Liver (tissue), 9 donors: ENCODE results near the gene HSH2D. TPM values are rescaled to one million over a fixed set of nuclear protein-coding genes. Genes with fewer than 3 reads are reported as not detected.

Experiments used
- DNase-seq: peaks from one replicate; pipeline ENCODE4 v3.0.0-alpha.2; 2017; ENCODE audit warnings: low spot score
- H3K27ac ChIP-seq, 2 donors: one replicate each; pipeline ENCODE4 v1.7.0; 2013; ENCODE audit warnings: inconsistent platforms in 2 of 2, low read length in 2 of 2, control low read depth in 1 of 2, low read depth in 1 of 2, mild to moderate bottlenecking in 1 of 2
- H3K27me3 ChIP-seq, 4 donors: one replicate each; pipeline versions ENCODE4 v1.6.1 to v1.7.0; 2013; ENCODE audit warnings: low read length in 3 of 4, inconsistent platforms in 1 of 4, mild to moderate bottlenecking in 1 of 4, moderate library complexity in 1 of 4; ENCODE audit not compliant: control insufficient read depth in 4 of 4, insufficient read depth in 4 of 4
- H3K36me3 ChIP-seq, 4 donors: one replicate each; pipeline versions ENCODE4 v1.6.1 to v1.7.0; 2013; ENCODE audit warnings: low read length in 3 of 4, mild to moderate bottlenecking in 3 of 4, low read depth in 1 of 4, moderate library complexity in 1 of 4; ENCODE audit not compliant: control insufficient read depth in 4 of 4, insufficient read depth in 3 of 4
- H3K4me1 ChIP-seq, 4 donors: one replicate each; pipeline versions ENCODE4 v1.6.1 to v1.7.0; 2013; ENCODE audit warnings: low read length in 3 of 4, mild to moderate bottlenecking in 3 of 4, moderate library complexity in 1 of 4; ENCODE audit not compliant: control insufficient read depth in 4 of 4, insufficient read depth in 4 of 4
- H3K4me3 ChIP-seq, 3 donors: one replicate each; pipeline versions ENCODE4 v1.6.1 to v1.7.0; 2013; ENCODE audit warnings: low read length in 3 of 3, control low read depth in 1 of 3, low read depth in 1 of 3, mild to moderate bottlenecking in 1 of 3
- H3K9ac ChIP-seq, 2 donors: one replicate each; pipeline ENCODE4 v1.7.0; 2013; ENCODE audit warnings: low read length in 2 of 2, mild to moderate bottlenecking in 2 of 2, moderate library complexity in 2 of 2, control low read depth in 1 of 2, low read depth in 1 of 2
- H3K9me3 ChIP-seq, 4 donors: one replicate each; pipeline versions ENCODE4 v1.6.1 to v1.7.0; 2013; ENCODE audit warnings: low read length in 3 of 4; ENCODE audit not compliant: control insufficient read depth in 4 of 4
- ATF3 ChIP-seq: IDR thresholded peaks from 2 replicates; pipeline ENCODE4 v1.6.1; 2016; ENCODE audit warnings: antibody characterized with exemption
- EGR1 ChIP-seq, 2 donors: IDR thresholded peaks; 2 replicates each; pipeline ENCODE4 v1.6.1; 2016 to 2018; ENCODE audit warnings: antibody characterized with exemption in 2 of 2, low read depth in 2 of 2
- FOXA1 ChIP-seq: IDR thresholded peaks from 2 replicates; pipeline ENCODE4 v1.6.1; 2016; ENCODE audit warnings: antibody characterized with exemption
- FOXA2 ChIP-seq: IDR thresholded peaks from 2 replicates; pipeline ENCODE4 v1.6.1; 2016; ENCODE audit warnings: antibody characterized with exemption
- GABPA ChIP-seq, 2 donors: IDR thresholded peaks in 1 of 2; conservative IDR thresholded peaks in 1 of 2; 2 replicates each; pipeline ENCODE4 v1.6.1; 2016; ENCODE audit warnings: antibody characterized with exemption in 2 of 2, mild to moderate bottlenecking in 1 of 2, moderate library complexity in 1 of 2
- HNF4A ChIP-seq, 2 donors: conservative IDR thresholded peaks; 2 replicates each; pipeline ENCODE4 v1.6.1; 2016; ENCODE audit warnings: antibody characterized with exemption in 2 of 2, mild to moderate bottlenecking in 2 of 2
- HNF4G ChIP-seq: IDR thresholded peaks from 2 replicates; pipeline ENCODE4 v1.6.1; 2016; ENCODE audit warnings: antibody characterized with exemption
- JUND ChIP-seq, 2 donors: IDR thresholded peaks; 2 replicates each; pipeline ENCODE4 v1.6.1; 2016; ENCODE audit warnings: antibody characterized with exemption in 2 of 2
- NR2F2 ChIP-seq: IDR thresholded peaks from 2 replicates; pipeline ENCODE4 v1.6.1; 2016; ENCODE audit warnings: antibody characterized with exemption
- RAD21 ChIP-seq, 2 donors: IDR thresholded peaks; 2 replicates each; pipeline ENCODE4 v1.6.1; 2016; ENCODE audit warnings: antibody characterized with exemption in 2 of 2, mild to moderate bottlenecking in 2 of 2
- REST ChIP-seq: IDR thresholded peaks from 2 replicates; pipeline ENCODE4 v1.6.1; 2016; ENCODE audit warnings: antibody characterized with exemption, mild to moderate bottlenecking
- RXRA ChIP-seq, 2 donors: IDR thresholded peaks; 2 replicates each; pipeline ENCODE4 v1.6.1; 2017 to 2018; ENCODE audit warnings: antibody characterized with exemption in 2 of 2, mild to moderate bottlenecking in 1 of 2
- SP1 ChIP-seq: IDR thresholded peaks from 2 replicates; pipeline ENCODE4 v1.6.1; 2018; ENCODE audit warnings: antibody characterized with exemption, mild to moderate bottlenecking
- TAF1 ChIP-seq: conservative IDR thresholded peaks from 2 replicates; pipeline ENCODE4 v1.6.1; 2016; ENCODE audit warnings: antibody characterized with exemption, mild to moderate bottlenecking
- YY1 ChIP-seq: IDR thresholded peaks from 2 replicates; pipeline ENCODE4 v1.6.1; 2016; ENCODE audit warnings: antibody characterized with exemption, mild to moderate bottlenecking
- ZBTB33 ChIP-seq: IDR thresholded peaks from 2 replicates; pipeline ENCODE4 v1.6.1; 2016; ENCODE audit warnings: antibody characterized with exemption
- WGBS: extraction: QIAGEN DNeasy Blood & Tissue Kit; methylation state at CpG from one replicate; pipeline ENCODE4 v1.1.7; 2013; 5-methylcytosine and 5-hydroxymethylcytosine counted together
- polyA plus RNA-seq, 2 donors: library from polyadenylated mRNA; stranded (reverse) in 1 of 2; unstranded in 1 of 2; fragments of 200-250 nt in 1 of 2; fragments of >200 nt in 1 of 2; fragmentation: Nextera tagmentation in 1 of 2; extraction: Ambion mirVana in 1 of 2; gene quantifications; one replicate each; pipeline versions ENCODE4 v1.2.1 to v1.2.3, GENCODE V29; 2013 to 2015
- total RNA-seq, 2 donors: library from RNA; depleted of rRNA; stranded (reverse); fragments of >200 nt; gene quantifications; one replicate each; pipeline ENCODE4 v1.2.3, GENCODE V29; 2014
- TF ChIP-seq, protein P1 (sequence below): IDR thresholded peaks from 2 replicates; pipeline ENCODE4 v1.6.1; 2016; ENCODE audit warnings: antibody characterized with exemption
- TF ChIP-seq, protein P2 (sequence below): fragments of 150-350 bp; IDR thresholded peaks from 2 replicates; pipeline ENCODE4 v1.5.1; 2017; ENCODE audit warnings: improper control_type of control experiment, low read depth, low read length; ENCODE audit not compliant: missing input control
- donor health status: healthy.
- donor health status: healthy.
- donor health status: healthy.
- donor health status: healthy.
- donor health status: healthy.

Gene HSH2D
- total and polyA plus RNA-seq, 4 donors: 0.33 to 2.9 (median 1.2) TPM

GRCh38 chr19:16203256-16204004 lies 59.9 kb downstream of the HSH2D start:
- Histone ChIP-seq H3K36me3 (peaks cover 9 to 32% (median 15%) of the 10 kb centered on the region in 4 donors), H3K27me3 (no peaks in the 10 kb centered on the region), H3K27ac (peak overlapping the region; percentile 14 to 74), H3K4me1 (peaks cover 33 to 79% (median 74%) of the 10 kb centered on the region in 4 donors), H3K4me3 (no peak overlapping the region), H3K9ac (no peak overlapping the region), H3K9me3 (no peaks in the 10 kb centered on the region)
- no peak for DNase-seq
- TF ChIP-seq YY1: no peak
- no peak for TF ChIP-seq RAD21 (IDR thresholded peaks at IDR 0.05)
- no peak for TF ChIP-seq GABPA (IDR thresholded peaks at IDR 0.05 in 1 of 2, conservative IDR thresholded peaks at IDR 0.05 in 1 of 2)
- TF ChIP-seq JUND (IDR thresholded peaks at IDR 0.05): no peak
- TF ChIP-seq REST: no peak
- TF ChIP-seq, protein P1, sequence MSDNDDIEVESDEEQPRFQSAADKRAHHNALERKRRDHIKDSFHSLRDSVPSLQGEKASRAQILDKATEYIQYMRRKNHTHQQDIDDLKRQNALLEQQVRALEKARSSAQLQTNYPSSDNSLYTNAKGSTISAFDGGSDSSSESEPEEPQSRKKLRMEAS: no peak
- TF ChIP-seq FOXA2: no peak
- no peak for TF ChIP-seq NR2F2
- TF ChIP-seq TAF1: no peak
- TF ChIP-seq EGR1 (IDR thresholded peaks at IDR 0.05; ENCODE audit: low read depth in 2 of 2): no peak
- no peak for TF ChIP-seq HNF4A (conservative IDR thresholded peaks at IDR 0.05)
- TF ChIP-seq HNF4G: no peak
- 96% methylated on average over 19 of the region's 19 CpGs for WGBS

DNA sequence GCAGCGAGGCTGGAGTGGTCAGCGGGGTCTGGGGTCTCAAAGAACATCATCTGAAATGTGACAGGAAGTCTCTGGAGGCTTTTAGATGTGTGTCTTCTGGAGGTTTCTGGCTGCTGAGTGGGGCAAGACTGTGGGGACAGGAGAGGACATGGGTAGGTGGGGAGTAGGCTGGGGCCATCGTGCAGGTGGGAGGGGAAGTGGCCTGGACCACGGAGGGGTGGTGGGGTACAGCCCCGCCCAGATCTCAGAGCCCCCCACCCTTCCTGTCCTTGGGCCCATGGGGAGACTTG lies 60.5 kb downstream of the HSH2D start:
- H3K36me3 ChIP-seq: peaks cover 12 to 37% (median 19%) of the 10 kb centered on the region in 4 donors

More for the DNA sequence above, 60.5 kb downstream of the HSH2D start:
- no peak overlapping the region for H3K4me3 ChIP-seq
- H3K9me3 ChIP-seq: no peaks in the 10 kb centered on the region
- H3K27me3 ChIP-seq: no peaks in the 10 kb centered on the region
- peak overlapping the region in 1 of 2 donors; percentile 19 for H3K27ac ChIP-seq
- WGBS: 87% methylated on average over 5 of the region's 5 CpGs
- no peak for DNase-seq
- no peak overlapping the region for H3K9ac ChIP-seq
- H3K4me1 ChIP-seq: peaks cover 29 to 73% (median 69%) of the 10 kb centered on the region in 4 donors
- TF ChIP-seq REST: no peak
- TF ChIP-seq TAF1: no peak
- no peak for TF ChIP-seq FOXA1
- TF ChIP-seq NR2F2: no peak
- no peak for TF ChIP-seq FOXA2
- TF ChIP-seq ATF3: no peak
- no peak for TF ChIP-seq SP1
- TF ChIP-seq YY1: no peak
- no peak for TF ChIP-seq RAD21 (IDR thresholded peaks at IDR 0.05)
- TF ChIP-seq RXRA (IDR thresholded peaks at IDR 0.05): no peak
- TF ChIP-seq, protein P1: no peak
- TF ChIP-seq, protein P2, sequence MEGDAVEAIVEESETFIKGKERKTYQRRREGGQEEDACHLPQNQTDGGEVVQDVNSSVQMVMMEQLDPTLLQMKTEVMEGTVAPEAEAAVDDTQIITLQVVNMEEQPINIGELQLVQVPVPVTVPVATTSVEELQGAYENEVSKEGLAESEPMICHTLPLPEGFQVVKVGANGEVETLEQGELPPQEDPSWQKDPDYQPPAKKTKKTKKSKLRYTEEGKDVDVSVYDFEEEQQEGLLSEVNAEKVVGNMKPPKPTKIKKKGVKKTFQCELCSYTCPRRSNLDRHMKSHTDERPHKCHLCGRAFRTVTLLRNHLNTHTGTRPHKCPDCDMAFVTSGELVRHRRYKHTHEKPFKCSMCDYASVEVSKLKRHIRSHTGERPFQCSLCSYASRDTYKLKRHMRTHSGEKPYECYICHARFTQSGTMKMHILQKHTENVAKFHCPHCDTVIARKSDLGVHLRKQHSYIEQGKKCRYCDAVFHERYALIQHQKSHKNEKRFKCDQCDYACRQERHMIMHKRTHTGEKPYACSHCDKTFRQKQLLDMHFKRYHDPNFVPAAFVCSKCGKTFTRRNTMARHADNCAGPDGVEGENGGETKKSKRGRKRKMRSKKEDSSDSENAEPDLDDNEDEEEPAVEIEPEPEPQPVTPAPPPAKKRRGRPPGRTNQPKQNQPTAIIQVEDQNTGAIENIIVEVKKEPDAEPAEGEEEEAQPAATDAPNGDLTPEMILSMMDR: no peak
- TF ChIP-seq HNF4G: no peak
- TF ChIP-seq ZBTB33: no peak
- TF ChIP-seq HNF4A (conservative IDR thresholded peaks at IDR 0.05): no peak
